Mucosa of descending colon (tissue), 3 donors: Measurements from ENCODE around the gene PFKFB4. TPM values are rescaled to one million over a fixed set of nuclear protein-coding genes. Genes with fewer than 3 reads are reported as not detected.

ENCODE experiments used
- ATAC-seq: fragments of 200-7000 bp; cut with Tn5 transposase; one replicate; pipeline ENCODE4 v1.9.1; 2020; ENCODE audit warnings: mild to moderate bottlenecking, moderate library complexity
- DNase-seq, 3 donors: peaks; one replicate each; pipeline ENCODE4 v3.0.0-alpha.2; 2020
- H3K36me3 ChIP-seq: fragments of 200-600 bp; one replicate; pipeline ENCODE4 v1.8.0; 2021; ENCODE audit warnings: low read depth, mild to moderate bottlenecking
- H3K4me1 ChIP-seq: fragments of 200-600 bp; one replicate; pipeline ENCODE4 v1.8.0; 2021; ENCODE audit warnings: low read depth, mild to moderate bottlenecking
- H3K4me3 ChIP-seq: fragments of 200-600 bp; one replicate; pipeline ENCODE4 v1.8.0; 2021; ENCODE audit warnings: mild to moderate bottlenecking
- H3K9me3 ChIP-seq: fragments of 200-600 bp; one replicate; pipeline ENCODE4 v1.8.0; 2021; ENCODE audit warnings: mild to moderate bottlenecking
- CTCF ChIP-seq: fragments of 200-600 bp; IDR thresholded peaks from one replicate; pipeline ENCODE4 v1.8.0; 2022; ENCODE audit warnings: antibody characterized with exemption, mild to moderate bottlenecking
- intact Hi-C, 2 donors: fragments of 100-400 bp; cut with DNase I in 1 of 2; cut with micrococcal nuclease in 1 of 2; formaldehyde crosslinking; loops; one replicate each; pipeline versions ENCODE4 v1.11.0 to v1.11.1; 2022; cut with DNase I, micrococcal nuclease
- total RNA-seq, 3 donors: library from RNA; stranded (reverse); fragmentation: NEBNext Ultra II Directional in 2 of 3; extraction: Animal tissue kit (Norgen Biotek cat#: 25700) in 2 of 3; gene quantifications; one replicate each; pipeline versions ENCODE4 v1.2.1 to v1.2.4, GENCODE V29; 2021 to 2023
- donor health status: DM: no; HTN: no; CAD: no; lungs with moderate emphysema.
- donor health status: DM: no; HTN: no; CAD: no.
- donor health status: DM: no; HTN: yes; CAD: no.

Gene PFKFB4
- total RNA-seq, 3 donors from 2014 or later: 4.4 to 14.2 (median 10.8) TPM

DNA sequence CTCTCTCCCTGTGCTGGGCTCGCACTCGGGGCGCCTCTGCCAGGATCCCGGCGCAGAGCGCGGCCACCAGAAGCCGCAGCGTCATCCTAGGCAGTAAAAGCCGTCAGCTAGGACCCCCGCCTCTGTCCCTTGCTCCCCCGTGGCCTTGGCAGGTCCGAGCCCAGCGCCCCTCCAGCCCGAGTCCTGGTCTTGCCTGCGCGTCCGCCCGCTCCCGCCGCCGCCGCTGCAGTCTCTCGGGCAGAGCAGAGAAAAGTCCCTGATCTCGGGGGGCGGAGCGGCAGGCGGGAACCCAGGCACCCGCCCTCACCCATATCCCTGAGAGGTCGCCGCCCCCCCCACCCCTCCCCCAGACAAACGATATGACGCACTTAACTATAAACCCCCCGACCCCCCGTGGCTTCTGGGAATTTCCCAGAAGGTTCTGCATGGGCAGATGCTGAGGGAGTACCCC lies 38.5 kb upstream of the PFKFB4 start, which contains the start of gene COL7A1:
Gene COL7A1, minus strand, starts transcription at position 255 of the 451 bp plus-strand sequence. Its CDS starts 170 bp downstream, at position 85.
- Histone ChIP-seq H3K36me3 (peaks cover 11% of the 10 kb centered on the region), H3K9me3 (no peaks in the 10 kb centered on the region), H3K4me1 (peaks cover 15% of the 10 kb centered on the region), H3K4me3 (no peak within 1 kb of the TSS)
- DNase-seq (peak in 1 of 3 donors; percentile 43), ATAC-seq (no peak)
- intact Hi-C loops: no loop called here
- TF ChIP-seq CTCF: no peak

- no peak for TF ChIP-seq CTCF
- H3K36me3 ChIP-seq: peaks cover 7% of the 10 kb centered on the region
Measured at GRCh38 chr3:48594417-48595049, 37.9 kb upstream of the PFKFB4 start.

GRCh38 chr3:48593337-48593736 lies 36.7 kb upstream of the PFKFB4 start:
- H3K4me3 ChIP-seq: no peak overlapping the region
- peaks cover 15% of the 10 kb centered on the region for H3K4me1 ChIP-seq
- ATAC-seq (no peak), DNase-seq (no peak)
- no peak for TF ChIP-seq CTCF
- H3K9me3 ChIP-seq: no peaks in the 10 kb centered on the region
- H3K36me3 ChIP-seq: no peaks in the 10 kb centered on the region
- intact Hi-C loops: no loop called here

More at GRCh38 chr3:48594417-48595049, 37.9 kb upstream of the PFKFB4 start:
- Histone ChIP-seq H3K9me3 (no peaks in the 10 kb centered on the region), H3K4me1 (peaks cover 15% of the 10 kb centered on the region), H3K4me3 (no peak overlapping the region)
- intact Hi-C loops: no loop called here
- no peak for ATAC-seq
- no peak for DNase-seq

DNA sequence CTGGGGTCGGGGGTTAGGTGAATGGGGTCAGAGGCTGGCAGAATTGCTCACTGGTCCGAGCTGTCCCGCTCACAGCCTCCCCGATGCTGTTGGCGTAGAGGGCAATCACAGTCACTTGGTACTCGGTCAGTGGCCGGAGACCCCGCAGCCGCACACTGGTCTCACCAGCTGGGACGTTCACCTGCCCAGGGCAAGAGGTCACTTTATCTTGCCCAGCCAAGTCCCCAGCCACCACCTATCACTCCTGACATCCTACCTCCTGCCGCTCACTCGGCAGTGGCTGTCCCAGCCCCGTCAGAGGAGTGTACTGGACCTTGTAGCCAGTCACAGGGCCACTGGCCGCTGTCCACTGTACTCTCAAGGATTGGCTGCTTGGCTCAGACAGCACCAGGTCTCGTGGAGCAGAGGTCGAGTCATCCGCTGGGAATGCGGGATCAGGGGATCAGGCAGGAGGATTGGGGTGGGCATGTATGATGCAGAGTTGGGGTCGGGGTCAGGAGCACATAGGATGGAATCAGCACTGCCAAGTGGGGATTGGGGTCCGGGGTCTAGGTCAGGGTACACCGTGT lies 36.0 kb upstream of the PFKFB4 start:
- DNase-seq (no peak), ATAC-seq (no peak)
- Histone ChIP-seq H3K4me3 (no peak overlapping the region), H3K36me3 (no peaks in the 10 kb centered on the region), H3K9me3 (no peaks in the 10 kb centered on the region), H3K4me1 (peaks cover 15% of the 10 kb centered on the region)
- TF ChIP-seq CTCF: no peak
- intact Hi-C loops: no loop called here

GRCh38 chr3:48591886-48592518 lies 35.4 kb upstream of the PFKFB4 start:
- intact Hi-C loops: no loop called here
- Histone ChIP-seq H3K4me3 (no peak overlapping the region), H3K36me3 (no peaks in the 10 kb centered on the region), H3K9me3 (no peaks in the 10 kb centered on the region), H3K4me1 (peaks cover 15% of the 10 kb centered on the region)
- ATAC-seq (no peak), DNase-seq (no peak)
- no peak for TF ChIP-seq CTCF
